Activated naive CD4-positive, alpha-beta T cell treated with anti-CD3 and anti-CD28 coated beads, Interleukin-2, amount 50 U/mL, for 72 hours (primary cell): Measurements from ENCODE around the gene ADSS1. TPM values are rescaled to one million over a fixed set of nuclear protein-coding genes. Genes with fewer than 3 reads are reported as not detected.
A peak's percentile ranks its signal among the peaks of the same experiment; 100 is the strongest.

Experiments used
- ATAC-seq, 2 donors: fragments of 150-1000 bp; cut with Tn5 transposase; 2 replicates each; pipeline ENCODE4 v1.10.0; 2021; ENCODE audit warnings: mild to moderate bottlenecking in 2 of 2, moderate library complexity in 2 of 2
- DNase-seq, 2 donors: peaks; one replicate each; pipeline ENCODE4 v3.0.0; 2021 to 2022; ENCODE audit warnings: low spot score in 2 of 2
- H3K27ac Mint-ChIP-seq, 2 donors: one replicate each; pipeline ENCODE4 v1.8.0; 2022; ENCODE audit warnings: mild to moderate bottlenecking in 2 of 2, mixed read lengths in 2 of 2
- H3K36me3 Mint-ChIP-seq, 2 donors: one replicate each; pipeline ENCODE4 v1.8.0; 2022; ENCODE audit warnings: mixed read lengths in 2 of 2
- H3K9me3 Mint-ChIP-seq, 2 donors: one replicate each; pipeline ENCODE4 v1.8.0; 2022; ENCODE audit warnings: mixed read lengths in 2 of 2
- total RNA-seq, 2 donors: library from RNA; stranded (reverse); gene quantifications; one replicate each; pipeline ENCODE4 v1.2.3, GENCODE V29; 2022

Gene ADSS1
- total RNA-seq, 2 donors from 2014 or later = 2.7 to 7.3 TPM

DNA sequence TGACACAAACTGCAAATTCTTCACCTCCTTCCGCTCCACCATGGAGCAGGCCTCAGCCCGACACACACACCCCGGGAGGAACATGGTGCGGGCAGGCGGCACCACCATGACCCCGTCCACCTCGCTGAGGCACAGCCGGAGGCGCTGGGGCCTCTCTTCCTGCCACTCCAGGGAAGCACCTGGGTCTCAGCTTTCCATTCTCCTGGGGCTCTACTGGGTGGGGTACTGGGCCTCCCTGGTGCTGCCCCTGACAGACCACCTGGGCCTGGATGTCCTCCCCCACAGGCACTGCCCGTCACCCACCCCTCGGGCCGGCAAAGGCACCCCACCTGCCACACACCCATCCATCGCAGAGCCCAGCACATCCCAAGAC is 61.7 kb downstream of the ADSS1 start:
- Mint-ChIP-seq H3K36me3 (no peaks in the 10 kb centered on the region), H3K9me3 (no peaks in the 10 kb centered on the region)
- no peak for ATAC-seq

DNA sequence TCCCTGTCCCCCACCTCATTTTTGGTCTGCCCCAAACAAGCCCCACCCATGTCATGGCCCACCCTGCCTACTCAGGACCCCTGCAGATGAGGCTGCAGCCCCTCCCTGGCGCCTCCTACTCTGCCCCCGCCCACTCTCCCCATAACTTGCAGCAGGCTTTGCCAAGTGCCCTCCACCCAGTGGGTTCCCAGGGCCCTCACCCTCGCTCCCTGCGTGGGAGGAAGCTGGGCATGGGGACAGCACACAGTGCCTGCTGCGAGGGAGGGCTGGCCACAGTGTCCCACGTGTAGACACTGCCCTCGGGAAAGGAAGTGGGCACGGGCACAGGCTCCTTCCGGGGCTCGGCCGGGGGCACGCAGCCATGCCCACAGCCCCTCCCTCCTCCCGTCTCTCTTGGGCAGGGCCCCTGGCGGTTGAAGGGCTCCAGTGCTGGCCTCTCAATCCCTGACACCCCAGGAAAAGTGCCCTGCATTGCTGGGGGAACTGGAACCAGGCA is 62.1 kb downstream of the ADSS1 start:
- H3K27ac Mint-ChIP-seq = peak overlapping the region; percentile 9 to 30
- no peak for DNase-seq
- H3K36me3 Mint-ChIP-seq = no peaks in the 10 kb centered on the region
- no peaks in the 10 kb centered on the region for H3K9me3 Mint-ChIP-seq
- peak in 1 of 2 donors; percentile 23 for ATAC-seq

More for the DNA sequence above, 61.7 kb downstream of the ADSS1 start:
- no peak for DNase-seq
- peak overlapping the region in 1 of 2 donors; percentile 5 for H3K27ac Mint-ChIP-seq

- DNase-seq (no peak), ATAC-seq (no peak)
- H3K36me3 Mint-ChIP-seq = no peaks in the 10 kb centered on the region
- no peaks in the 10 kb centered on the region for H3K9me3 Mint-ChIP-seq
- H3K27ac Mint-ChIP-seq = peak overlapping the region; percentile 9 to 30
Measured at GRCh38 chr14:104786726-104787675, 63.0 kb downstream of the ADSS1 start.

DNA sequence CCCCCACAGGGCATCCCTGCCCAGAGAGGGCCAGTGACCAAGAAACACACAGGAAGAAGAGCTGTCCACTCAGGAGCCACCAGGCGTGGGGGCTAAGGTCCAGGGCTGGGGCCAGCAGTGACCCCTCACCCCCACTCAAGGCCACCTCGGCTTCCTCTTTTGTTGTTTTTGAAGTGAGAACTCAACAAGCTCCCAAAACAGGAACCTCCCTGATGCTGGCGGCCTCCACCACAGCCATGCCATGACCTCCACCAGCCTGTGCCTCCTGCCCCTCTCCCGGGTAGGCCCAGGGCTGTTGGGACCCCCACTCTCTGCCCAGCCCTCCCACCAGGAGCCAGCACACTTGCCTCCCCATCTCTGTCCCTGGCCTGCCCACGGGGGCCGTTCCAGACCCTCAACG is 63.7 kb downstream of the ADSS1 start:
- Mint-ChIP-seq H3K9me3 (no peaks in the 10 kb centered on the region), H3K36me3 (no peaks in the 10 kb centered on the region), H3K27ac (peak overlapping the region in 1 of 2 donors; percentile 50)
- no peak for ATAC-seq
- DNase-seq = no peak

GRCh38 chr14:104788161-104788818 is 64.3 kb downstream of the ADSS1 start:
- Mint-ChIP-seq H3K9me3 (no peaks in the 10 kb centered on the region), H3K27ac (peak overlapping the region in 1 of 2 donors; percentile 50), H3K36me3 (no peaks in the 10 kb centered on the region)
- ATAC-seq (no peak), DNase-seq (no peak)

DNA sequence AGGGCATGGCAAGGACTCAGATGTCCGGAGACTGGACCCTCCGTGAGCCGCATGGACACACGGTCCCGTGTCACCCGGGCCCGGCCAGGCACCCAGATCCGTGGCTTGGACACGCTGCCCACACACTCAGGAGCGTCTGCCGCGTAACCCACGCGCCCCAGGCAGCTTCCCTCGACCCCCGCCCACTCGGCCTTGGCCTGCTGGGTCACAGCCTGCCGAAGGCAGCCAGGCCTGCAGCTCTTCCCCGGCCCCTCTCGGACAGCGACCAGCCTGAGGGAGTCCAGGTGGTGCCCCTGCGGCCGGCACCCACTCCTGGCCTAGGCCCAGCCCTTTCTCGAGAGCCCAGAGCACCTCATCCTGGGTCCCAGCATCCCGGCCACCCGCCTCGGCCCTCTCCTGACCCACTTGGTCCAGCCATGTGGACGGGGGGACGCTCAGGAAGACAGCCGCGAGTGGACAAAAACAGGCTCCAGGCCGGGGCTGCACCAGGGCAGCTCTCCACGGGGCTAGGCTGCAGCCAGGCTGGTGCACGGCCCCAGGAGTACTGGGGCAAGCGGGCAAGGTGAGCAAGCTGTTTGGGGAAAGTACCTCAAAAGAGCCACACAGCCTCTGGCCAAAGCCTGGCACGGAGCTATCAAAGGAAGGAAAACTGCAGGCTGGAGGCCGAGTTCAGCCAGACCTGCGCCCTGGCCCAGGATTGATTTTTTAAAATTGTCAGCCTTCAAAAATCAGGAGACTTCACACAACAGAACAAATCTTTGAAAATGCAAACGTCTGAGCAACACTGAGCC is 65.0 kb downstream of the ADSS1 start:
- DNase-seq (no peak), ATAC-seq (no peak)
- peak overlapping the region in 1 of 2 donors; percentile 20 for H3K27ac Mint-ChIP-seq
- no peaks in the 10 kb centered on the region for H3K36me3 Mint-ChIP-seq
- no peaks in the 10 kb centered on the region for H3K9me3 Mint-ChIP-seq

GRCh38 chr14:104789752-104790743 is 66.0 kb downstream of the ADSS1 start:
- H3K27ac Mint-ChIP-seq = no peak overlapping the region
- ATAC-seq (no peak), DNase-seq (no peak)
- H3K9me3 Mint-ChIP-seq = no peaks in the 10 kb centered on the region
- H3K36me3 Mint-ChIP-seq = peaks cover 0 to 5% of the 10 kb centered on the region in 2 donors

- Mint-ChIP-seq H3K27ac (peak overlapping the region in 1 of 2 donors; percentile 81), H3K9me3 (no peaks in the 10 kb centered on the region), H3K36me3 (peaks cover 0 to 5% of the 10 kb centered on the region in 2 donors)
- ATAC-seq = no peak
- no peak for DNase-seq
Measured at GRCh38 chr14:104791425-104791824, 67.4 kb downstream of the ADSS1 start.

- no peak for DNase-seq
- no peak for ATAC-seq
- peaks cover 0 to 5% of the 10 kb centered on the region in 2 donors for H3K36me3 Mint-ChIP-seq
- H3K9me3 Mint-ChIP-seq = no peaks in the 10 kb centered on the region
- peak overlapping the region in 1 of 2 donors; percentile 78 for H3K27ac Mint-ChIP-seq
Measured at GRCh38 chr14:104792101-104792884, 68.3 kb downstream of the ADSS1 start.

DNA sequence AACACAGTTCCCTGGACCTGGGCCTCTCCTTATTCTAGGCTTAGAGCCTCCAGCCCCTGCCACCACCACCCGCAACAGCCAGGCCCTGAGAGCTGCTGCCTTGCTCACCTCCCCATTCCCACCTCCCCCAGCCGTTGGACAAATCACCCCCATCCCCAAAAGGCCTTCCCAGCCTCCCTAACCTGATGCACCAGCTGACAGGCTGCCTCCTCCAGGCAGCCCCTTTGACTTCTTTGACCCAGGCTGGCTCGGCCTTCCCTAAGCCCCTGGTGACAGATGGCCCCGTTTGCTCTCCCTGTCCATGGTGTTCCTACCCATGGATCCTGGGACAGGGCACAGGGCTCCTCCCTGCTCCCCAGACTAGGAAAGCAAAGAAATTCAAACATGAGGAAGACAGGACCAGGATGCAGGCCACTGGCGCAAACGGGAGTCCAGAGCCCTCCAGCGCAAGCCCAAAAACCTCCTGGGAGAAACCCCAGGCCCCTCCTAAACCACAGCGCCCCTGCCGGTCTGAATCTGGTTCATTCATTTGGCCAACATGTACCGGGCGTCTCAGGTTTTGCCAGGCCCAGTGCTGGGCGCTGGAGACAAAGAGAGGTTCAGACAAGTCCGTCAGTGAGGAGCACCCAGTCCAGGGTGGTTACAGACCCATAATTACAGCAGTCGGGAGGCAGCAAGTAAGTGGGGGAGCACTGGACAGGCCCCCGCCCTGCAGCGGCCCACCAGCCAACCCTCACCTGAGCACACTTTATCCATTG is 69.1 kb downstream of the ADSS1 start:
- Mint-ChIP-seq H3K36me3 (peaks cover 0 to 5% of the 10 kb centered on the region in 2 donors), H3K9me3 (no peaks in the 10 kb centered on the region), H3K27ac (peak overlapping the region in 1 of 2 donors; percentile 78)
- ATAC-seq (no peak), DNase-seq (no peak)

- Mint-ChIP-seq H3K36me3 (peaks cover 0 to 5% of the 10 kb centered on the region in 2 donors), H3K27ac (peak overlapping the region; percentile 60 to 78), H3K9me3 (no peaks in the 10 kb centered on the region)
- no peak for DNase-seq
- no peak for ATAC-seq
Measured at GRCh38 chr14:104793703-104793959, 69.6 kb downstream of the ADSS1 start.

- H3K27ac Mint-ChIP-seq = peak overlapping the region; percentile 60 to 78
- DNase-seq = peak in 1 of 2 donors; percentile 65
- H3K36me3 Mint-ChIP-seq = peaks cover 0 to 5% of the 10 kb centered on the region in 2 donors
- ATAC-seq = peak in 1 of 2 donors; percentile 50
- H3K9me3 Mint-ChIP-seq = no peaks in the 10 kb centered on the region
Measured at GRCh38 chr14:104794099-104794498, 70.1 kb downstream of the ADSS1 start.

DNA sequence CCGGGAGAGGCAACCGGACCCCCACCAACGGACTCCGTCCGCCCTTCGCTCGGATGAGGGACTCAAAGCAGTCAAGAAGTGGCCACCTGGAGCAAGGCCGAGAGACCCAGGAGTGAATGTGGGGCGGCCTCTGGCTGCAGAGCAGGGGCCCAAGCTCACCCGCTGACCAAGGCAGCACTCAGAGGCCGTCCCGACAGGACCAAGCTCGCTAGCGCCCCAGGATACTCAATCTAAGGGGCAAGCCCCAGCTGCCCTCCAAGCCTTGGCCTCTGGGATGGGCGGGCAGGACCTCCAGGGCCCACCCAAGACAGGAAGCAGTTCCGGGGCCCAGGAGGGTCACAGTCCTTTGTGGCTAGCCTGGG is 70.6 kb downstream of the ADSS1 start:
- Mint-ChIP-seq H3K9me3 (no peaks in the 10 kb centered on the region), H3K27ac (peak overlapping the region; percentile 22 to 78), H3K36me3 (peaks cover 0 to 5% of the 10 kb centered on the region in 2 donors)
- peak; percentile 2 to 15 for ATAC-seq
- peak in 1 of 2 donors; percentile 21 for DNase-seq

DNA sequence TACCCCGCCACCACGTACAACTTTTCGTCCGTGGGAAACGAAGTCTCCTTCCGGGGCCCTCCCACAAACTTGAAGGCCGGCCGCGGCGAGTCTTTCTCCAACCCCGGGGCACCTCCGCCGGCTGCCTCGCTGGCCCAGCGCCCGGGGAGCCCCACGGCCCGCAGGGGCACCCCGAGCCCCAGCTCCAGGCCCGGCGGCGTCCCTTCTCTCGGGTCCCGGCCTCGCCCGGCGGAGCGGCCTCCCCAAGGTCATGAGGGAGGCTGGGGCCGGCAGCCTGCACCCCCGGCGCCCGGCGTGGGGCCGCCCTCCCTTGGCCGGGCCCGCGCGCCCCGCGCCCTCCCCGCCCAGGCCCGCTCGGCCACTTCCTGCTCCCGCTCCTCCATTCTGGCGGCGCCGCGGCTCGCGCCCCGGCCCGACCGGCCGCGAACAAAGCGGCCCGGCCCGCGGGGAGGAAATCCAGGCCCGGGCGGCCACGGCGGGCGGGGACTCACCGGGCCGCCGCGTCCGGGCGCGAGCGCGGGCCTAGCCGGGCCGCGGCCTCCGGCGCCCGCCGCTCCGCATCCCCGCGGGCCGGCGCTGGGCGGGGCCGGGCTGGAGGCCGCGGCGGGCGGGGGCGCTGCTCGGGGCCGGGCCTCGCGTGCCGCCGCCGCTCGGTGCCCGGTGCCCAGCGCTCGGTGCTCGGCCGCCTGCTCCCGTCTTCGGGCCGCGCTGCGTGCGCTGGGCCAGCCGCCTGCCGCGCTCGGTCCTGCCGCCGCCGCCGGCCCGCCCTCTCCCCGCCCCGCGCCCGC is 71.2 kb downstream of the ADSS1 start, which contains the start of gene AKT1:
TSS of gene AKT1 (minus strand) at position 756 of the 788 bp plus-strand sequence. CDS start 3,105 bp downstream, outside the sequence.
- DNase-seq (peak in 1 of 2 donors; percentile 41), ATAC-seq (peak; percentile 60 to 72)
- Mint-ChIP-seq H3K27ac (peak within 1 kb of the TSS; percentile 22 to 78), H3K36me3 (peaks cover 0 to 5% of the 10 kb centered on the region in 2 donors), H3K9me3 (no peaks in the 10 kb centered on the region)
